DMS 273 (cell line): ENCODE measurements around the gene TUBB3.
"Not testable (repeated sequence)": the region's sequence is repeated elsewhere in the genome, so short reads cannot be mapped to it uniquely, and the experiment has no call there.

ENCODE experiments used
- DNase-seq: peaks from one replicate; lab custom pipeline; 2025; ENCODE audit not compliant: unreplicated experiment; lab: John Stamatoyannopoulos, UW

The TUBB3 gene

GRCh38 chr16:89922884-89923639 lies at the start of gene TUBB3:
TSS of gene TUBB3 (plus strand) at chr16:89923342. CDS start at chr16:89923402, 60 bp downstream.
- peak; percentile 93 for DNase-seq

- DNase-seq: peak; percentile 96
Observed at GRCh38 chr16:89873972-89874689, 49.0 kb upstream of the TUBB3 start.

- DNase-seq: not testable (repeated sequence)
Observed at GRCh38 chr16:89879123-89879522, 44.0 kb upstream of the TUBB3 start.

GRCh38 chr16:89880477-89881367 lies 42.4 kb upstream of the TUBB3 start:
- DNase-seq: no peak

GRCh38 chr16:89881368-89881730 lies 41.8 kb upstream of the TUBB3 start:
- no peak for DNase-seq

- no peak for DNase-seq
Observed at GRCh38 chr16:89883346-89884040, 39.6 kb upstream of the TUBB3 start.

GRCh38 chr16:89884041-89884421 lies 39.1 kb upstream of the TUBB3 start:
- DNase-seq: no peak

GRCh38 chr16:89887243-89887642 lies 35.9 kb upstream of the TUBB3 start:
- DNase-seq: no peak

- DNase-seq: no peak
Observed at GRCh38 chr16:89890200-89890599, 32.9 kb upstream of the TUBB3 start.

- DNase-seq: no peak
Observed at GRCh38 chr16:89890886-89891657, 32.1 kb upstream of the TUBB3 start.

GRCh38 chr16:89892055-89892630 lies 31.0 kb upstream of the TUBB3 start:
- no peak for DNase-seq

- DNase-seq: no peak
Observed at GRCh38 chr16:89892635-89893034, 30.5 kb upstream of the TUBB3 start.

- DNase-seq: no peak
Observed at GRCh38 chr16:89893642-89894548, 29.2 kb upstream of the TUBB3 start.

- DNase-seq: no peak
Observed at GRCh38 chr16:89895482-89896250, 27.5 kb upstream of the TUBB3 start.

- DNase-seq: no peak
Observed at GRCh38 chr16:89897204-89897603, 25.9 kb upstream of the TUBB3 start.

- no peak for DNase-seq
Observed at GRCh38 chr16:89898201-89898967, 24.8 kb upstream of the TUBB3 start.

- no peak for DNase-seq
Observed at GRCh38 chr16:89899879-89900481, 23.2 kb upstream of the TUBB3 start.
